ENCODE data around the gene GALNT15.

DNA sequence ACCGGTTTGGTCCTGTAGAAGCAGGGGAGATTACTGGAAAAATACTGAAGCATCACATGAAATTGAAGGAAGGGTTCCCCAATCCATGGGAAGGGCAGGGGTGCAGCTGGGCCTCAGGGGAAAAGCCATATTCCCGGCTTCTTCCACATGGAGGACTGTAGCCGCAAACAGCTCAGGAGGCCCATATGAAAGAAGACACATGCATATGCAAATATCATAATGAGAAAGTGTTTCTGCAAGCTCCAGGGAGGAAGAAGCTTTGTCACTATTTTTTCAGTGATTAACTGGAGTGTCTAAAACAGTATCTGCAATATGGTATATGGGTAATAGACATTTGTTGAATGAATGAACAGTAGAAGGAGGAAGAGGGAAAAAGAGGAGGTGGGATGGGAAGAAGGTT lies 71.1 kb downstream of the GALNT15 start:
- TF ChIP-seq EP300 (IDR thresholded peaks at IDR 0.05; ENCODE audit: borderline replicate concordance) (no peak), NFIC (IDR thresholded peaks at IDR 0.05) (no peak), TEAD4 (IDR thresholded peaks at IDR 0.05) (no peak), YY1 (IDR thresholded peaks at IDR 0.05; ENCODE audit: low read depth) (no peak), CEBPB (IDR thresholded peaks at IDR 0.05) (no peak), TCF12 (IDR thresholded peaks at IDR 0.05; ENCODE audit: low read depth) (no peak), TAF1 (IDR thresholded peaks at IDR 0.05; ENCODE audit: low read depth) (no peak), ZBTB7A (IDR thresholded peaks at IDR 0.05; ENCODE audit: low read depth) (no peak), FOXM1 (IDR thresholded peaks at IDR 0.05; ENCODE audit: borderline replicate concordance, low read depth) (no peak)
- TF ChIP-seq, protein P1, sequence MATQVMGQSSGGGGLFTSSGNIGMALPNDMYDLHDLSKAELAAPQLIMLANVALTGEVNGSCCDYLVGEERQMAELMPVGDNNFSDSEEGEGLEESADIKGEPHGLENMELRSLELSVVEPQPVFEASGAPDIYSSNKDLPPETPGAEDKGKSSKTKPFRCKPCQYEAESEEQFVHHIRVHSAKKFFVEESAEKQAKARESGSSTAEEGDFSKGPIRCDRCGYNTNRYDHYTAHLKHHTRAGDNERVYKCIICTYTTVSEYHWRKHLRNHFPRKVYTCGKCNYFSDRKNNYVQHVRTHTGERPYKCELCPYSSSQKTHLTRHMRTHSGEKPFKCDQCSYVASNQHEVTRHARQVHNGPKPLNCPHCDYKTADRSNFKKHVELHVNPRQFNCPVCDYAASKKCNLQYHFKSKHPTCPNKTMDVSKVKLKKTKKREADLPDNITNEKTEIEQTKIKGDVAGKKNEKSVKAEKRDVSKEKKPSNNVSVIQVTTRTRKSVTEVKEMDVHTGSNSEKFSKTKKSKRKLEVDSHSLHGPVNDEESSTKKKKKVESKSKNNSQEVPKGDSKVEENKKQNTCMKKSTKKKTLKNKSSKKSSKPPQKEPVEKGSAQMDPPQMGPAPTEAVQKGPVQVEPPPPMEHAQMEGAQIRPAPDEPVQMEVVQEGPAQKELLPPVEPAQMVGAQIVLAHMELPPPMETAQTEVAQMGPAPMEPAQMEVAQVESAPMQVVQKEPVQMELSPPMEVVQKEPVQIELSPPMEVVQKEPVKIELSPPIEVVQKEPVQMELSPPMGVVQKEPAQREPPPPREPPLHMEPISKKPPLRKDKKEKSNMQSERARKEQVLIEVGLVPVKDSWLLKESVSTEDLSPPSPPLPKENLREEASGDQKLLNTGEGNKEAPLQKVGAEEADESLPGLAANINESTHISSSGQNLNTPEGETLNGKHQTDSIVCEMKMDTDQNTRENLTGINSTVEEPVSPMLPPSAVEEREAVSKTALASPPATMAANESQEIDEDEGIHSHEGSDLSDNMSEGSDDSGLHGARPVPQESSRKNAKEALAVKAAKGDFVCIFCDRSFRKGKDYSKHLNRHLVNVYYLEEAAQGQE (IDR thresholded peaks at IDR 0.05; ENCODE audit: low read depth), result no peak
- TF ChIP-seq, protein P2, sequence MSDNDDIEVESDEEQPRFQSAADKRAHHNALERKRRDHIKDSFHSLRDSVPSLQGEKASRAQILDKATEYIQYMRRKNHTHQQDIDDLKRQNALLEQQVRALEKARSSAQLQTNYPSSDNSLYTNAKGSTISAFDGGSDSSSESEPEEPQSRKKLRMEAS (IDR thresholded peaks at IDR 0.05), result no peak

All from Ishikawa (cell line).